HG03558 (cell line): Measurements from ENCODE around the gene SYCP3.

ENCODE experiments used
- ATAC-seq: cut with Tn5 transposase; IDR thresholded peaks from one replicate; pipeline ENCODE4 v1.9.1; 2021; ENCODE audit warnings: moderate number of reproducible peaks; ENCODE audit not compliant: unreplicated experiment; ENCODE audit errors: extremely low read depth

Gene SYCP3

DNA sequence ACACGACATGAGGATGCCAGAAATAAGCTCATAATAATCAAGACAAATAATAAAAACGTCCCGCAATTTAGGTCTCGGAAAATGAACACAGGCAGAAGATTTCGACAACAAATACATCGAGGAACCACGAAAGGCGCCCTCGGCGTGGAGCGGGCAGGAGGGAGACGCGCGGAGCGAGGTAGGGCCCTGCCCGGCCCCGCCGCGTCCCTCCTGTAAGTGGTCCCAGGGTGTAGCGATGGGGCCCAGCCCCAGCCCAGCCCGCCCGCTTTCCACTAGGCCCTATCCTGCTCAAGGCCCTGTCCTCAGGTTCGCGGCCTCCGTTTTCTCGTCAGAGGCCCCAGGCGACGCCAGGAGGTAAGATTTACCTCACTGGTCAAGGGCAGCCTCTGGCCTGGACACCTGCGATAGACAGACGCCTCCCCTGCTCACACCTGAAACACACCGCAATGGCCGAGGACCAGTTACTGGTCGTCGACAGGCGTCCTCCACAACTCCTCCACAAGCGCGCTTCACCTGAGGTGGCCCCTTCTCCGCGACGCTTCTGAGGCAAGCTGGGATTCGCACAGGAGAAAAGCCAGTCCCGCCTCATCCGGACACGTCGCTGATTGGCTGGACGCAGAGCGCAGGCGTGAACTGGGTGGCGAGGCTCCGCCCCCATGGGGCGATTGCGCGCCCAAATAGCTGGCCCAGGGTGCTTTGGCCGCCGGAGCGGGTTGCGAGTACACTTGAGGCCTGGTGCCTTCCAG, at the start of gene SYCP3:
Gene SYCP3, minus strand, starts transcription at position 543 of the 746 bp plus-strand sequence. CDS start 1,527 bp downstream, outside the sequence.
- no peak for ATAC-seq

GRCh38 chr12:101785671-101786070, 46.4 kb upstream of the SYCP3 start:
- ATAC-seq, result no peak

DNA sequence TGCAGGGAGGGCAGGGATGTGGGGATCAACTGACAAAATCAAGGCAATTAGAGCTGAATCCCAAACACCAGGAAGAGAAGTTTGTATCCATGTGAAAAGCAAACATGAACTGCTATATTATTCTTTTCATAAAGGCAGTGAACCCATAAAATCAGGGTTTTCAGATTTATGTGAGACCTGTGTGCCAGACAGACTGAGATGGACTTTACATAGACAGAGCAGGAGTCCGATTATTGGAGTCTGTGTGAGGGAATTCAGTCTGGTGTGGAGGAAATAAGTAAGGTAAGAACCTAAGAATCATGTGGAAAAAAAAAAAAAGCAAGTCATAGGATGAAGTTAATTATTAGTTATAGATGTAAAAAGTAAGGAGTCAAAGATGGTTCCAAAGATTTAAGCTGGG, 45.1 kb upstream of the SYCP3 start:
- ATAC-seq, result no peak

GRCh38 chr12:101783838-101784237, 44.6 kb upstream of the SYCP3 start:
- ATAC-seq, result no peak

DNA sequence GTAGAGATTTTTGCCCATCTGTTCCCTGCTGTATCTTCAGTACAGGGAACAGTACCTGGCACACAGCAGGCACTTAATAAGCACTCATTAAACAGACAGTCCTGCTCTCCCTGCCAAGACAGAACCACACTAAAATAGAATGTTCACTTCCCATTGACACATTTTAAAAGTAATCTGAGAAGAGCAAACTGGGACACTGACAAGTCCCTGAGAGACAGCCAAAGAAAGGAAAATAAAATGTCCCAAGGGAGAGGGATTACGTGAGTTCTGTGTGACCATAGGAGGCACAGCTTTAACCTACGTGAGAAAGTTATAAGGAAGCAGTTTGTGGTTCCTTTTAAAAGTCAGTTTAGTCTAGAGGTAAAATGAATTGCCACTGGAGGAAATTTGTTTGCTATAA, 43.9 kb upstream of the SYCP3 start:
- ATAC-seq, result no peak

DNA sequence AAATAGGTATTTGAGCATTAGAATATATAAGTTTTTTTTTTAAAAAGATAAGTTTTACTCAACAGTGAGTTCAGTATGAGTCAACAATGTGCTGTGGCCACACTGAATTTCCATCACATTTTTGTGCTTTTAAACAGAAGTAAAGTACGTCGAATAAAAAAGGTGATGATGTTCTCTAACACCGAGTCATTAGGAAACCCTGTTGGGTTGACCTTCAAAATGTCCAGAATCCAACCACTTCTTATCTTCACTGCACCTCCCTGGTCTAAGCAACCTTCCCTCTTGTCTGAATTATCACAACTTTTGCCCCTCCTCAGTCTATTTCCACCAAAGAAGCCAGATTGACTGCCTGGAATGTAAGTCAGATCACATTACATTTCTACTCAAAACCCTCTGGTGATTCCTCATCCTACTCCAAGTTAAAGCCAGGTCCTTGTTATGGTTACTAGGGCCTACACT, 43.0 kb upstream of the SYCP3 start:
- no peak for ATAC-seq

GRCh38 chr12:101781834-101782233, 42.6 kb upstream of the SYCP3 start:
- no peak for ATAC-seq

GRCh38 chr12:101780599-101780998, 41.3 kb upstream of the SYCP3 start:
- no peak for ATAC-seq

DNA sequence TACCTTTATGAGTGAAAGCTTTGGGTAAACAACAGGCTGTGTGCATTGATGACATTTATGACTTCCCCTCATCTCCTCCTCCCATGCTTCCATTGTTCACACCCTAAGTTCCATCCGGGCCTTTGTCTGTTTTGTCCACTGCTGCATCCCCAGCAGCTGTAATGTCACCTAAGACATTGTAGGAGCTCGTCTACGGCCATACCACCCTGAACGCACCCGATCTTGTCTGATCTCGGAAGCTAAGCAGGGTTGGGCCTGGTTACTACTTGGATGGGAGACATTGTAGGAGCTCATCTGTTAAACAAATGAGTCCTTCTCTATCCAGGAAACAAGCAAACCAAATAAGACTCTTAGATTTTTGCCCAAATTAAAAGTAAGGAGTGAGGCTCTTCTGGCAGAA, 40.4 kb upstream of the SYCP3 start:
- no peak for ATAC-seq

GRCh38 chr12:101779200-101779599, 39.9 kb upstream of the SYCP3 start:
- ATAC-seq, result no peak

DNA sequence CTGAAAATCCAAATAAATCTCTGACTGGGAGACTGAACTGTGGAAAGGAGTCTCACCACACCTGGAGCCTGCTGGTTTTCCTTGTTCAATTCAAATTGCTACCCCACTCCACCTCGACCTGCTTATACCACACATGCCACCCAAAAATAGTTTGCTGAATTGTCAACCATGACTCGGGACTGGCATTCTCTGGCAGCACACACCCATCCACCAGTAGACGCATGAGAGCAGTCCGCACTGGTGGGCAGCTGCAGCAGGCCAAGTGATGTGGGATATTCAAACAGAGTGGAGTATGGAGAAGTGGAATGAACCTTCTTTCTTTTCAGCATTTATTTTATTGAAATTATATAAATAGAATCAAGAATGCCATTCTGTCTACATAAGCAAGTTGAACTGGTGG, 38.7 kb upstream of the SYCP3 start:
- no peak for ATAC-seq

DNA sequence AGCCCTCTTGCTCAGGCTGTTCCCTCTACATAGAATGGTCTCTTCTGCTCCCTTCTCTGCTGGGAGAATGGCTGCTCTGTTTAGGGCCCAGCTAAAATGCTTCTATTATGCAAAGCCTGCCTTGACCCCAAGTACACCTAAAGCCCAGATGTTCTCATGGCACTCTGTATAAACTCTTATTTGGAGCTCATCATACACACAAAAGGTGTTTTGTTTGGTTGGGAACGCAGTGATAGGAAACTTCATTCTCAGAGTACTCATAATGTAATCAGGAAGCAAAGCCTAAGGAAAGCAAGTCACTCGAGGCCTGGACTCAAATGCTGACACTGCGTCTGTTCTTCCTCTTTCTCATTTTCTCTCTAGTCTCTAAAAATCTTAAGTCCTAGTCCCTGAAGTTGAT, 38.2 kb upstream of the SYCP3 start:
- ATAC-seq, result no peak

DNA sequence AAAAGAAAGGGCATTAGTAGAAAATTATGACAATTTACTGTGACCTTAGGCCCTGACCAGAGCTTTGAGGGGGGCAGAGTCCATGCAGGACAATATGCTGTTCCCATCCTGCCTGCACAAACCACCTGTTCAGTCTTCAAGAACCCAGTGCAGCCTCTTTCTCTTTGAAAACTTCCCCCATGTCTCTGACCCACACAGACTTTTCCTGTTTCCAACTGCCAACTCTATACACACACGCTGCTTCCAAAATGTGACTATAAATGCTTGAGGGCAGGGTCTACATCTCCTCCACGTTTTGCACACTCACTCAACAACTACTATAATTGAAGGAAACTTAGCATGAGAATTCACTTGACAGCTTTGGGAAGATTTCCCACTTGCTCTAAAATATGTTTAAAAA, 36.6 kb upstream of the SYCP3 start:
- ATAC-seq, result no peak

DNA sequence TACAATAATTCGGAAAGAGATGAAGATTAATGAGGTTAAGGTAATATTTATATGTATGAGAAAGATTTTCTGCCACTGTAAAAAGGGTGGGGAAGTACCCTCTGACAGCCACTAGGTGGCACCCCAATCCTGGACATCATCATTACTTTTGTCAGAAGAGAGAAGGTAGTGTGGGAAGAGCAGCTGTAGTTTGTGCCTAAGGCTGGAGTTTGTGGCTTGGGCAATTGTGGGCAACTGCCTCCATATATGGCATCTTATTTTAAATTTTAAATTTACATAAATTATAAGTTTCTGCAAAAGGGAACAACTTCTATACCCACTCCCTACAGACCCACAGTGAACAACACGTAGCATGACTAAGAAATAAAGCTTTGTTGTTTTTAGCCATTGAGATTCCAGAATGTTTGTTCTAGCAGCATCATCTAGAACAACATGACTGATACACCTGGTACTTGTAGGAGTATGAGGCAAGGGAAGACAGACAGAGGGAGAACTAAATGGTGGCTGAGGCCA, 34.4 kb upstream of the SYCP3 start:
- no peak for ATAC-seq

DNA sequence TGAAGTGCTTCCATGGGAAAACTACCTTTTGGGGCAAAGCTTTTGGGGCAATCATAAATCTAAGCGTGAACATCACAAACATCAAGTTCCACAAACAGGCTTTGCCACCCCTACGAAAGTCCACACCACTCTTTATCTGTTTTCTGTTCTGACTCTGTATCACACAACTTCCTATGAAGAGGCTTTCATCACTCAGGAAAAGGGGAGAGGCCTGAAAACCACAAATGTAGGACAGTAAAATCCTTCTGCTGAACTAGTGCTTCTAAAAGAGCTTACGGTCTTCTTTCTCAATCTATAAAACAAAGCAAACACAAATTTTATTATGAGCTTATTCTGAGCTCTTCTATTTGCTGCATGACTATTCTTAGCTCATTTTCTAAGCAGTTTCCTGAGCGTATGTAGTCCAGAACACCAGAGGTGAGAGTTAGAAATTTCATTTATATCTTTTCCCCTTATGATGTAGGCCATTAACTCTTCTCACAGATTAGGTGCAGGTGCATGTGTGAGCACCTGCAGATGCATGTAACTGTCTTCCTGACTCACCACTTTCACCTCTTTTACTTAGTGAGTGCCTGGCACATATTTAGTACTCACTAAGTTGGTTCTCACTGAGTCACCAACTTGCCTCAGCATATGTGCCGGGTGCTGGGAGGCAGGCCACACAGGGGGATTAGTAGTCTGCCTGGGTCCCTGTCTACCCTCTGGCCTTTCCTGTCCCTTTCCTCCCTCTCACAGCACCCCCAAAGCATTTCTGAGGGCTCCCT, 32.9 kb upstream of the SYCP3 start:
- no peak for ATAC-seq

GRCh38 chr12:101769865-101770264, 30.6 kb upstream of the SYCP3 start:
- ATAC-seq, result no peak

DNA sequence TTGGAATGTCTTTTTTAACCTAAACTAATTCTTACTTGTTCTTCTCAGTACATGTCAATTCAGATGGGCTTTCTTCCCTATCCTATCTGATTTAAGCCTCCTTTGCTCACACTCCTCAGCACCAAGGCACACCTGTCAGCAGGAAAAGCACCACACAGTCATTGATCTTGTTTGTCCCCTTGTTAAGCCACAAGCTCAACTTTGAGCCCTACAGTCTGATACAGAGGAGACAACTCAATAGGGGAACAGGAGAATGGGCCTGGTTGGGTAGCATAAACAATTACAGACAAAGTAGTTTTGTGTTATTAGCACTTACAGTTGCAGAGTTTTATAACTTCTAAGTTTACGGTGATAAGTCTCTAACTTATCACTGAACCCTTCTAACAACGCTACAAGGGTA, 29.5 kb upstream of the SYCP3 start:
- no peak for ATAC-seq

DNA sequence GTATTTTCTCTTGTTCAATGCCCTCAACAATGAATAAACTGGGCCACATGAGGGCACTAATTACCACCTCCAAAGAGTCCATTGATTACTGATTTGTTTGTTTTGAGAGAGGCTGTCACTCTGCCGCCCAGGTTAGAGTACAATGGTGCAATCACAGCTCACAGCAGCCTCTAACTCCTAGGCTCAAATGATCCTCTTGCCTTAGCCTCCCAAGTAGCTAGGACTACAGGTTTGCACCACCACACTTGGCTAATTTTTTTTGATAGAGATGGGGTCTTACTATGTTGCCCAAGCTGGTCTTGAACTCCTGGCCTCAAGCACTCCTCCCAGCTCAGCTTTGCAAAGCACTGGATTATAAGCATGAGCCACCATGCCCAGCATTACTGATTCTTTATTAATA, 28.3 kb upstream of the SYCP3 start:
- no peak for ATAC-seq

- ATAC-seq, result no peak
Measured at GRCh38 chr12:101764051-101764792, 25.0 kb upstream of the SYCP3 start.

GRCh38 chr12:101763246-101763931, 24.1 kb upstream of the SYCP3 start:
- ATAC-seq, result no peak
